Upper lobe of left lung (tissue), 4 donors: Measurements from ENCODE around the gene WDR75.

Source experiments
- POLR2A ChIP-seq, 4 donors: fragments of 450-650 bp; IDR thresholded peaks; one replicate each; pipeline ENCODE4 v1.5.1; 2016 to 2017; ENCODE audit warnings: antibody characterized with exemption in 4 of 4, mild to moderate bottlenecking in 2 of 4
- POLR2AphosphoS5 ChIP-seq, 2 donors: sonication (generic); formaldehyde crosslinking; IDR thresholded peaks; one replicate each; pipeline ENCODE4 v1.5.1; 2017; ENCODE audit warnings: antibody characterized with exemption in 2 of 2
- TF ChIP-seq, protein P1 (sequence below), 6 experiments: fragments of 450-650 bp in 4 of 6; fragments of 200-600 bp in 2 of 6; sonication (generic) in 2 of 6; IDR thresholded peaks; one replicate each; pipeline ENCODE4 v1.5.1; 2016 to 2019; ENCODE audit warnings: antibody characterized with exemption in 6 of 6

- no peak for TF ChIP-seq POLR2A (IDR thresholded peaks at IDR 0.05)
- TF ChIP-seq, protein P1, sequence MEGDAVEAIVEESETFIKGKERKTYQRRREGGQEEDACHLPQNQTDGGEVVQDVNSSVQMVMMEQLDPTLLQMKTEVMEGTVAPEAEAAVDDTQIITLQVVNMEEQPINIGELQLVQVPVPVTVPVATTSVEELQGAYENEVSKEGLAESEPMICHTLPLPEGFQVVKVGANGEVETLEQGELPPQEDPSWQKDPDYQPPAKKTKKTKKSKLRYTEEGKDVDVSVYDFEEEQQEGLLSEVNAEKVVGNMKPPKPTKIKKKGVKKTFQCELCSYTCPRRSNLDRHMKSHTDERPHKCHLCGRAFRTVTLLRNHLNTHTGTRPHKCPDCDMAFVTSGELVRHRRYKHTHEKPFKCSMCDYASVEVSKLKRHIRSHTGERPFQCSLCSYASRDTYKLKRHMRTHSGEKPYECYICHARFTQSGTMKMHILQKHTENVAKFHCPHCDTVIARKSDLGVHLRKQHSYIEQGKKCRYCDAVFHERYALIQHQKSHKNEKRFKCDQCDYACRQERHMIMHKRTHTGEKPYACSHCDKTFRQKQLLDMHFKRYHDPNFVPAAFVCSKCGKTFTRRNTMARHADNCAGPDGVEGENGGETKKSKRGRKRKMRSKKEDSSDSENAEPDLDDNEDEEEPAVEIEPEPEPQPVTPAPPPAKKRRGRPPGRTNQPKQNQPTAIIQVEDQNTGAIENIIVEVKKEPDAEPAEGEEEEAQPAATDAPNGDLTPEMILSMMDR (IDR thresholded peaks at IDR 0.05): no peak
- TF ChIP-seq POLR2AphosphoS5 (IDR thresholded peaks at IDR 0.05): no peak
These were observed 42.3 kb downstream of the WDR75 start for GRCh38 chr2:189483571-189483970.
